NCI-H446 (cell line): Measurements from ENCODE around the gene DPH2.

Source experiments
- DNase-seq, 2 experiments: peaks; one replicate each; lab custom pipeline; 2025; lab: John Stamatoyannopoulos, UW

Gene DPH2

GRCh38 chr1:44000122-44000665, 30.4 kb downstream of the DPH2 start:
- DNase-seq, result no peak

- DNase-seq, result no peak
These were observed 32.4 kb downstream of the DPH2 start for GRCh38 chr1:44002165-44002564.

- no peak for DNase-seq
These were observed 32.9 kb downstream of the DPH2 start for GRCh38 chr1:44002606-44003157.

- DNase-seq, result no peak
These were observed 38.4 kb downstream of the DPH2 start for GRCh38 chr1:44008259-44008658.

- no peak for DNase-seq
These were observed 41.2 kb downstream of the DPH2 start for GRCh38 chr1:44010935-44011471.

- DNase-seq, result peak in 1 of 2 experiments; percentile 42
These were observed 42.6 kb downstream of the DPH2 start for GRCh38 chr1:44012404-44012803.

- peak; percentile 31 to 69 for DNase-seq
These were observed 43.3 kb downstream of the DPH2 start for GRCh38 chr1:44012941-44013609.

- peak in 1 of 2 experiments; percentile 69 for DNase-seq
These were observed 44.1 kb downstream of the DPH2 start for GRCh38 chr1:44013949-44014348.

- DNase-seq, result no peak
These were observed 44.7 kb downstream of the DPH2 start for GRCh38 chr1:44014365-44015104.

- DNase-seq, result no peak
These were observed 45.4 kb downstream of the DPH2 start for GRCh38 chr1:44015206-44015605.

GRCh38 chr1:44016041-44016889, 46.5 kb downstream of the DPH2 start:
- peak in 1 of 2 experiments; percentile 35 for DNase-seq

- no peak for DNase-seq
These were observed 47.1 kb downstream of the DPH2 start for GRCh38 chr1:44016890-44017400.

- peak; percentile 47 to 76 for DNase-seq
These were observed 49.7 kb downstream of the DPH2 start for GRCh38 chr1:44019466-44019948.

GRCh38 chr1:44020464-44020863, 50.7 kb downstream of the DPH2 start:
- DNase-seq, result no peak

- no peak for DNase-seq
These were observed 51.3 kb downstream of the DPH2 start for GRCh38 chr1:44021156-44021555.

- no peak for DNase-seq
These were observed 51.9 kb downstream of the DPH2 start for GRCh38 chr1:44021581-44022321.
